COR-L47 (cell line): ENCODE data around the gene RBMXL2.

ENCODE experiments used
- DNase-seq: peaks from one replicate; lab custom pipeline; 2025; lab: John Stamatoyannopoulos, UW

RBMXL2 gene

GRCh38 chr11:7088921-7089320 lies at the start of gene RBMXL2:
Gene RBMXL2, plus strand, starts transcription at chr11:7088998. Its CDS starts 123 bp downstream, at chr11:7089121.
- DNase-seq: no peak

- DNase-seq: no peak
Observed at GRCh38 chr11:7046474-7047175, 42.2 kb upstream of the RBMXL2 start.

DNA sequence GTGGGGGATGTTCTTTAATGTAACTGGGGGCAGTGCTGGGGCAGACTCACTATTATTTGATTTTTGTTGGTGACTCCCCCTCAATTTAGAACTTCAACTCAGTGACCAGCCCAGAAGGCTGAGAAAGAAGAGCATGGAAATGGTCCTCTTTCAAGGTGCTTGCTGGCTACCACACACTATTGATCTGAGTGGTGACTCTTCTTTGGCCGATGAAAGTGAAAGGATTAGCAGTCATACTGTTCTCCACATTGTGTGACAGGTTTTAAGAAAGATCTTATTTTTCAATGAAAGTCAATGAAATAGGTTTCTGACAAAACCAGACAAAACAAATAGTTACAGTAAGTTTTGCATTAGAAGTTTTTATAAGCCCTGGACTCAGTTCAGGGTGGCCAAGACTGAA lies 38.6 kb upstream of the RBMXL2 start:
- DNase-seq: no peak

- no peak for DNase-seq
Observed at GRCh38 chr11:7056828-7057513, 31.8 kb upstream of the RBMXL2 start.

DNA sequence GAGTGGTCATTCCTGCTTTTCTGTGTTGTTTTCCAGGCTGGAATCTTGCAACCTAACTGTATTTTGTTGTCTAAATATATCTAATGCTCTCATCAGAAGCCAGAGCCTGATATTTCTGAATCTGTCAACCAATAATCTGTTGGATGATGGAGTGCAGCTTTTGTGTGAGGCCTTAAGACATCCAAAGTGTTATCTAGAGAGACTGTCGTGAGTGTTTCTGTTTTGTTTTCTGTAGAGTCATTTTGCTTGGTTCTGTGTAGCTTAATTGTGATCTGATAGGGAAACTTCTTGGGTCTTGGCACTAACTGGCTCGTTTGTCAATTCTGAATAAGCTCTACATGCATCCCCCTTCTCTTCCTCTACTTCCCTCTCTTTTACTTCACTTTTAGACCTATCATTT lies 31.2 kb upstream of the RBMXL2 start:
- no peak for DNase-seq

DNA sequence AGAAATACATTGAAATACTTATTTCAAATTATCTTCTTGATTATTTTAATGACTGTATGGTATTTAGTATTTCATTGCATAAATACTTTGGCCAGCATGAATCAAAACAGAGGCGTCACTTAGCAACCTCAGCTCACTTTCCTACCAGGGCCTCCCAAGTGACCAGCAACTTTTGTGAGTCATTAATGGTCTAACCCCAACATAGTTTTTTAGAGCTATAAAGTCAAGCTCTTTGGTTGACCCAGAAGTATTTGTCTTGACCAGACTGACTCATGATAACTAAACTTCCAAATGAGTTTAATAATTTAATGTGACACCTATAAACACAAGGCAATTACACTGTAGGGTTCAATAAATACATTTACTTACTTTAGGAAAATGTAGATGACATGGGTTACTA lies 27.9 kb upstream of the RBMXL2 start:
- DNase-seq: no peak

GRCh38 chr11:7062534-7062933 lies 26.3 kb upstream of the RBMXL2 start:
- DNase-seq: no peak

GRCh38 chr11:7072401-7073028 lies 16.3 kb upstream of the RBMXL2 start:
- no peak for DNase-seq

GRCh38 chr11:7077101-7077500 lies 11.7 kb upstream of the RBMXL2 start:
- DNase-seq: no peak

- DNase-seq: no peak
Observed at GRCh38 chr11:7079545-7080135, 9.2 kb upstream of the RBMXL2 start.

GRCh38 chr11:7080900-7081299 lies 7.9 kb upstream of the RBMXL2 start:
- DNase-seq: no peak

DNA sequence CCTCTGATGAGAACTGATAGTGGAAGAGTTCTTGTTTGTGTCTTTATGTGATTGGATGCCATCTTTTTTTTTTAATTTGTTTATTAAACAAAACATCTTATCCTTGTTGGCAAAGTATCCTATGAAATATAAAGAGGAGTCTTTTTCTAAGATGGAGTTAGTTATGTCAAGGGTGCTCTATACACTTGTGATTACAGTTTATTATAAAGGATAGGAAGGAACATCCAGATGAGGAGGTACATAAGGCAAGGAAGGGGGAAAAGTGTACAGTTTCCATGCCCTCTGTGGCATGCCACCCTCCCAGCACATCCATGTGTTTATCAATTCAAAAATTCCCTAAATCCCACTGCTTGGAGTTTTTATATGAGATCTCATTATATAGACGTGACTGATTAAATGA lies 7.4 kb upstream of the RBMXL2 start:
- DNase-seq: no peak

DNA sequence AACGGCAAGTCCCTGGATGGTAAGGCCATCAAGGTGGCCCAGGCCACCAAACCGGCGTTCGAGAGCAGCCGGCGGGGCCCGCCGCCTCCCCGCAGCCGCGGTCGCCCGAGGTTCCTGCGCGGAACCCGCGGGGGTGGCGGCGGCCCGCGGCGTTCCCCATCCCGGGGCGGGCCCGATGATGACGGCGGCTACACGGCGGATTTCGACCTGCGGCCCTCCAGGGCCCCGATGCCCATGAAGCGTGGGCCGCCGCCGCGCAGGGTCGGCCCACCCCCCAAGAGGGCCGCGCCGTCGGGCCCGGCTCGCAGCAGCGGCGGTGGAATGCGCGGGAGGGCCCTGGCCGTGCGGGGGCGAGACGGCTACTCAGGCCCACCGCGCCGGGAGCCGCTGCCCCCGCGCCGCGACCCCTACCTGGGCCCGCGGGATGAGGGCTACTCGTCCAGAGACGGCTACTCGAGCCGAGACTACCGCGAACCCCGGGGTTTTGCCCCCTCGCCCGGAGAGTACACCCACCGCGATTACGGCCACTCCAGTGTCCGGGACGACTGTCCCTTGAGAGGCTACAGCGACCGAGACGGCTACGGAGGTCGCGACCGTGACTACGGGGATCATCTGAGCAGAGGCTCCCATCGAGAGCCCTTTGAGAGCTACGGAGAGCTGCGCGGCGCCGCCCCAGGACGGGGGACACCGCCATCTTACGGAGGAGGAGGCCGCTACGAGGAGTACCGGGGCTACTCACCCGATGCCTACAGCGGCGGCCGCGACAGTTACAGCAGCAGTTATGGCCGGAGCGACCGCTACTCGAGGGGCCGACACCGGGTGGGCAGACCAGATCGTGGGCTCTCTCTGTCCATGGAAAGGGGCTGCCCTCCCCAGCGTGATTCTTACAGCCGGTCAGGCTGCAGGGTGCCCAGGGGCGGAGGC lies 792 bp downstream of the RBMXL2 start:
- DNase-seq: no peak

DNA sequence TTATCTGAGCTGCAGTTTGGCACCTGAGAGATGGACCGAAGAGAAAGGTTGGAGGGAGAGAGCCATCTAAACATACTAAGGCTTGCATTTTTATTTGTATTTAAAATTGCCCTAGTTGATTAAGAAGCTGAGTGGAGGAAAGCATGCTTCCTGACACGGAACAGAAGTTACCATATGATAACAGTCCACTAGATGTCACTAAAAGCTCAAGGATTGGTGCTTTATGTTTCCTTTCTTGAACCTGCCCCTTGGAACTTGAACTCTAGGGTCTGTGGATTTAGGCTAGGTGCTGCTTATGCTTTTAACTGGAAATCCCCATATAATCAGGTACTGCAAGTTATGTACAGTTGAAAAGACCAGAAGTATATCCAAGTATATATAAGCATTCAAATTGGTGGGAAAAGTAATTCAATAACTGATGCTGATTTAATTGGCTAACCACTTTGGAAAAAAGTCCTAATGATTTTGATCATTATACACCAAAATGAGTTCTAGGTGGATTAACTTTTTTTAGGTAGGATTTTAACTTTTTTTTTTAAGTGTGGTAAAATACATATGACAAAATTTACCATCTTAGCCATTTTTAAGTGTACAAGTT lies 9.5 kb downstream of the RBMXL2 start:
- DNase-seq: peak; percentile 9

- DNase-seq: no peak
Observed at GRCh38 chr11:7115780-7116179, 27.0 kb downstream of the RBMXL2 start.

DNA sequence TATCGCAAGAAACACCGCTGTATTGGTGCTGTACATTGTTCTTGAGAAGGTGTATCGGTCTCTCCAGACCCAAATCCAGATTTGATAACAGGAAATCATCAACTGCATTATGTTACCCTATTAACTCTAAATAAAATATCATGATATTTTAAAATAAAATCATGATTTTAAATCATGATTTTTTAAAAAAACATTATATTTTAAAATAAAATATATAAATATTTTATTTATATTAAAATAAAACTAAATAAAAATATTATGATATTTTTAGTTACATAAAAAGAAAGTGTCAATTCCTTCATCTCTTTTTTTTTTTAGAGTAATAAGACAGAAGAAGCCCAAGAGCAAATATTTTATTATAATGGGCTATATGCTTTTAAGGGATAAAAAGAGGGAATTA lies 27.6 kb downstream of the RBMXL2 start:
- DNase-seq: no peak

DNA sequence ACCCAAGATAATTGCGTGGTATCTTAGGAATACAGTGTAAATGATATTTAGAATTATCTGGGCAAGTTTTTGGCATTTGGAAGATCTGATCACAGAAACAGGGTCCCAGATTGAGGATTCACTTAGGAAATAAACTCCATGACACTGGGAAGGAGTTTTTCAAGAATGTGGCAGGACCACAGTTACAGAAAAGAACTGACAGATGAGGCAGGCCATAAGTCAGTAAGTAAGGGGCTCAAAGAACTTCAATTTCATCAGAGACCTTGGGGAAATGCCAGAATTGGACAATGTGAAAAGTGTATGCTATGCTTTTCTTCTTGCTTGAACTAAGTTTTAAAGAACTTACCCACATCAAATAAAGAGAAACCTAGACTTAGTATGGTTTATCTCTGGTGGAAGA lies 49.3 kb downstream of the RBMXL2 start:
- DNase-seq: no peak
